Activated CD4-positive, alpha-beta T cell treated with anti-CD3 and anti-CD28 coated beads, Interleukin-2, amount 50 U/mL, for 16 hours (primary cell): ENCODE measurements around the gene HBB.

Experiments used
- DNase-seq: peaks from one replicate; pipeline ENCODE4 v3.0.0-alpha.2; 2020

Gene HBB

GRCh38 chr11:5246772-5247471 is 20.1 kb upstream of the HBB start:
- no peak for DNase-seq

GRCh38 chr11:5245155-5245554 is 18.3 kb upstream of the HBB start:
- DNase-seq = no peak

DNA sequence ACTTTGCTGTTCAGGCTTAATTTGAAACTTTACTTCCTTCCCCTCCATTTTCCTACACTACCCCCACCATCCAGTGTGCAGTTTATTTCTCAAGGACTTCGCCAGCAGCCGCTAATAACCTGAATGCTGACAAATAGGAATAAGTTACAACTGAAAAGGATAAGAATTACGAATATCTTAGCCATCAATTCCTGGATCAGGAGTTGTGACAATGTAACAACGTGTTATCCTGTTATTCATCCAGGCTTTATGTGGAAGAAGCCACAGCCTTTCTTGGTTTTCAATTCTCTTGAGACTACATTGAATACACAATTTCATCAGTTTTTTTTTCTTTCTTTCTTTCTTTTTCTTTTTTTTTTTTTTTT is 16.9 kb upstream of the HBB start:
- no peak for DNase-seq

DNA sequence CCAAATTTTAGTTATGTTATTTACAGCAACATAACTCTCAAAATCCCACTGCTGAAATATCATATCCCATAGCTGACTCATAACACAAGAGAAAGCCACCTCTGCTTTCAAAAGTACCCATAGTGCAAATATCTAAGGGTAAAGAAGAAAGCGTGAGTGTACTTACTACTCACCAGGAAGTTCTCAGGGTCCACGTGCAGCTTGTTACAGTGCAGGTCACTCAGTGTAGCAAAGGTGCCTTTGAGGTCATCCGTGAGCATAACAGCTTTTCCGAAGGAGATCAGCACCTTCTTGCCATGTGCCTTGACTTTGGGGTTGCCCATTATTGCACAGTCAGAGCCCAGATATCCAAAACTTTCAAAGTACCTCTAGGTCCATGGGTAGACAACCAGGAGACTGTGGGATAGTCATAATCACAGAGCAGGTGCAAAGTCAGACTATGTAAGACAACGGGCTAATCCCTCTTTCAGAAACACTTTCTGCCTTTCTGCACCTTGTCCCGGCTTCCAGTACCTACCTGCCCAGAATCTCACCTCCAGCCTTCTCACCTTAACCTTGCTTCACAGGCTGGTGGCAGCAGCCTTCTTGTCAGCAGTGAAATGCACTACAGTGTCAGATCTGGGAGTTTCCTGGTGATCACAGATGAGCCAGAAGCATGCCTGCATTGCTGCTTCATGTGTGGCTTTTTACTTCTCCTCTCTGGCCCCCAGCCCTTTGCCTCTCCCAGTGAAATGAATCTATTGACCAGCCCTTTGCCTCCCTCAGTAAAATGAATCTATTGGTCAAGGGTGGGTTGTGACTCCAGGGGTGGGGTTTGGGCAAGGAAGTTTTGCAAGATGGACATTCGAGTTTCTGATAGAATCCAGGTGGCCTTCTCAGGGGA is 16.3 kb upstream of the HBB start:
- DNase-seq = peak; percentile 1

GRCh38 chr11:5242208-5242607 is 15.3 kb upstream of the HBB start:
- DNase-seq = no peak

GRCh38 chr11:5241458-5241857 is 14.6 kb upstream of the HBB start:
- DNase-seq = no peak

- DNase-seq = no peak
These were observed 13.6 kb upstream of the HBB start for GRCh38 chr11:5240458-5240857.

DNA sequence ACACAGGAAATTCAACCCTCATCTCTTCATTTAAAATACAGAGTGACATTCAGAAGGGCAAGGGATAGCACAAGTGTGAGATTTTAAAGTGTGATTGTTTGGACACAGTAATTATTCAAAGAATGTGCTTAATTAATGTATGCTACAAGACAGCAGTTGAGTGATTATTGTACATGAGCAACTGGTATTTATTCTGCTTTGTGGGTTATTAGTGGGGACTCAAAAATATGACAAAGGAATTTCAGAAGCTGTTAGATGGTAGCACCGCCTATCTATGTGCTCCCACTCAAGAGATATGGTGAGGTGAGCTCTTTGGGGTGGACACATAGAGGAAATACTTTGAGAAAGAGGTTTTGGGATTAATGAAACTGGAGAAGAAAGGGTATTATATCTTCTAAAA is 13.2 kb upstream of the HBB start:
- no peak for DNase-seq

DNA sequence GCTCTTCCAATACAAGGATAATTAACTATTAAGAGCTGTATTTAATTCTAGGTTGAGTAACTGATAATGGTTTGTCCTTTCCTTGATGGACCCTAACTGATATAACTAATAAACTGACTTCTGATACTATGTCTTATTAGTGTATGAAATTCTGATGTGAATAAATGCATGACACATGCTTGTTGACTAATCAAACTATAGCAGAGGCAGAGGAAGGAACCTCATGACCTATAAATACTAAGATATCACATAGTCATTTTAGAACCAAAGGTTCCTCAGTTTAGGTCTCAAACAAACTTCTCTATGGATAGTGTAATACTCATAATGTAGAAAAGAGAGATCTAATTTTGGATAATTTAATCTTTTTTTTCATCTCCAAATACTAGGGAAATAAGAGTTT is 12.2 kb upstream of the HBB start:
- DNase-seq = no peak

DNA sequence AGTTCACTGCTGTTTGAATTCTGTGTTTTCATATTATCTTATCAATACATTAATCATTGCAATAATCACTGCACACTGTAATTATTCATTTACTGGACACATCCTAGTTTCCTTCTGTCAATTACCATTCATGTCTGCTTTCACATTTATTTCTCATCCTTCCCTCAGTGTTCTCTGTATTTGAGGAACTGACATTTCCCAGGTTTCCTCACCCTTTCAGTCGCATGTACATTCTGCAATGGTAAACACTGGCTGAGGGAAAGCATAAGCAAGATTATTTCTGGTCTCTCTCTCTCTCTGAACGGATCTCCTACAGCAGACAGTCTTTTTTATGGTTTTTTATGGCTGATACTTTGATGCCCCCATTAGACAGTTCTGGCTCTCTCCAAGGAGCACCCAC is 11.6 kb upstream of the HBB start:
- no peak for DNase-seq

- no peak for DNase-seq
These were observed 10.5 kb upstream of the HBB start for GRCh38 chr11:5237420-5237819.

DNA sequence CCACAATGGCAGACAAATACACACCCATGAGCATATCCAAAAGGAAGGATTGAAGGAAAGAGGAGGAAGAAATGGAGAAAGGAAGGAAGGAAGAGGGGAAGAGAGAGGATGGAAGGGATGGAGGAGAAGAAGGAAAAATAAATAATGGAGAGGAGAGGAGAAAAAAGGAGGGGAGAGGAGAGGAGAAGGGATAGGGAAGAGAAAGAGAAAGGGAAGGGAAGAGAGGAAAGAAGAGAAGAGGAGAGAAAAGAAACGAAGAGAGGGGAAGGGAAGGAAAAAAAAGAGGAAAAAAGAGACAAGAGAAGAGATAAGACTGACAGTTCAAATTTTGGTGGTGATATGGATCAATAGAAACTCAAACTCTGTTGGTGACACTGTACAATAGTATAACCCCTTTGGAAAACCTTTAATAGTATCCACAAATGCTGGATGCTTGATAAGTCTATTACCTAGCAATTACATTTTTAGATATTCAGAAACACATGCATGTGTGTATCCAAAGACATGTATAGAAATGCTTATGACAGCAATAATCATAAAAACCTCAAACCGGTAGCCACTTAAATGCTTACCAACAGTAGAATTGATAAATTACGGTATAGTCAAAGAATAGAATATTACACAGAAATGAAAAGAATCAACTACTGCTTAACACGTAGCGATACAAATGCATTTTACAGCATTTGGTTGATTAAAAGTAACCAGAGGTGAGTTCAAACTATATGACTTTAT is 8.7 kb upstream of the HBB start:
- DNase-seq = no peak

- DNase-seq = peak; percentile 14
These were observed 7.5 kb upstream of the HBB start, which contains the start of gene HBD for GRCh38 chr11:5234381-5234834. TSS of gene HBD (minus strand) at chr11:5234483. CDS start at chr11:5234433, 50 bp downstream.

GRCh38 chr11:5233307-5233706 is 6.4 kb upstream of the HBB start:
- no peak for DNase-seq

DNA sequence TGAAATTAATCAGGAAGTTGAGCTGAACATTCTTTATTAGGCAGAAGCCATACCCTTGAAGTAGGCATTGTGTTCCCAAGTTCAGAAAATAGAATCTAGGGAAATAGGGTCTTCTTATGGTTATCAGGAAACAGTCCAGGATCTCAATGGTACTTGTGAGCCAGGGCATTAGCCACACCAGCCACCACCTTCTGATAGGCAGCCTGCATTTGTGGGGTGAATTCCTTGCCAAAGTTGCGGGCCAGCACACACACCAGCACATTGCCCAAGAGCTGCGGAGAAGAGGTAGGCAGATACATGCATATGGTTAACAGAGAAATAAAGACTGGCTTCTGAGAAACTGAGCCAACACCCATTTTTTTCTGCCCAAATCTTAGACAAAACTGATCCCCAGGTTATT is 6.0 kb upstream of the HBB start:
- no peak for DNase-seq

GRCh38 chr11:5232176-5232575 is 5.3 kb upstream of the HBB start:
- no peak for DNase-seq

- DNase-seq = no peak
These were observed 4.2 kb upstream of the HBB start for GRCh38 chr11:5231111-5231510.

- no peak for DNase-seq
These were observed 3.4 kb upstream of the HBB start for GRCh38 chr11:5230266-5230665.

DNA sequence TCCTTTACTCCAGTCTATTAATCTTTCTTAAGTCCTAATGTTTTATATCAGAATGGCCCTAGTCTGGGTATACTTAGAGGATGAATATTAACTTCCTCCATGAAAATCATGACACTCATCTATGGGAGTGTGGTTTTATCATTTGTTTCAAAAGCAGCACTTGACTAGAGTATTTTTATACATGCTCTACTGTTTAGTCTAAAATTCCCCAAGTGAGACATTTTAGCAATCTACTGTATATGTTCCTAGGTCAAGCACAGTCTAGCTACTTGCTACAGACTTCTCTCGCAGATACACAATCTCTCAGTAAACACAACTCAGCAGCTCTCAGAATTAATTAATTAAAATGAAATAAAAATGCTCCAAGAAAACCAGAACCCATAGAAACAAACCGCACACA is 2.9 kb upstream of the HBB start:
- DNase-seq = no peak

DNA sequence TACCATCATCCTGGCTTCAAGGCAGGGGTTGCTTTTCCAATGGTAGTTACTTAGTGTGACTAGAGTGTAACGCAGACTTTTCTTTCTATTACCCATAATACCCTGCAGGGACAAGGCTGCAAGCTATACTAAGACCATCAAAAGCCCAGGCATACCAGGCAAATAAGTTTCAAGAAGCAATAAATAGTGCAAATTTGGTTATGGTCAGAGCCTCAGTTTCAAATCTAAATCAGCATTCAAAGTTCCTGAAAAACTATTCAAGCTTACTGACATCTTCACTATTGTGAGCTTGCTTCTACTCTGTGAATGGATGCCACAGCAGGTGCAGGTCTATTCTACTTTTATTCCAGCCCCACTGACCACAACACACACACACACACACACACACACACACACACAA is 2.5 kb upstream of the HBB start:
- DNase-seq = no peak

GRCh38 chr11:5228124-5228523 is 1.3 kb upstream of the HBB start:
- DNase-seq = no peak

- no peak for DNase-seq
These were observed 810 bp upstream of the HBB start for GRCh38 chr11:5227681-5228080.

DNA sequence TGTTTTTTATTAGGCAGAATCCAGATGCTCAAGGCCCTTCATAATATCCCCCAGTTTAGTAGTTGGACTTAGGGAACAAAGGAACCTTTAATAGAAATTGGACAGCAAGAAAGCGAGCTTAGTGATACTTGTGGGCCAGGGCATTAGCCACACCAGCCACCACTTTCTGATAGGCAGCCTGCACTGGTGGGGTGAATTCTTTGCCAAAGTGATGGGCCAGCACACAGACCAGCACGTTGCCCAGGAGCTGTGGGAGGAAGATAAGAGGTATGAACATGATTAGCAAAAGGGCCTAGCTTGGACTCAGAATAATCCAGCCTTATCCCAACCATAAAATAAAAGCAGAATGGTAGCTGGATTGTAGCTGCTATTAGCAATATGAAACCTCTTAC is 1.4 kb downstream of the HBB start:
- no peak for DNase-seq
